Measurements from ENCODE around the gene NPB.

The NPB gene

GRCh38 chr17:81947189-81947588 is 45.2 kb downstream of the NPB start, which contains the start of gene MYADML2:
MYADML2 (minus strand) TSS chr17:81947233; CDS start chr17:81941741, 5,492 bp downstream.
- H3K4me3 ChIP-seq (ENCODE audit: control insufficient read depth, low read depth, low read length), result no peak within 1 kb of the TSS
- TF ChIP-seq CTCF (conservative IDR thresholded peaks at IDR 0.05; ENCODE audit: control insufficient read depth, insufficient read depth, low read depth, low read length), result no peak
- no peak for DNase-seq (ENCODE audit: low read depth)

- no peak for DNase-seq (ENCODE audit: low read depth)
- H3K4me3 ChIP-seq (ENCODE audit: control insufficient read depth, low read depth, low read length), result no peak overlapping the region
- no peak for TF ChIP-seq CTCF (conservative IDR thresholded peaks at IDR 0.05; ENCODE audit: control insufficient read depth, insufficient read depth, low read depth, low read length)
Measured at GRCh38 chr17:81948635-81949378, 46.8 kb downstream of the NPB start.

GRCh38 chr17:81950501-81950900 is 48.5 kb downstream of the NPB start:
- DNase-seq (ENCODE audit: low read depth), result no peak
- no peak for TF ChIP-seq CTCF (conservative IDR thresholded peaks at IDR 0.05; ENCODE audit: control insufficient read depth, insufficient read depth, low read depth, low read length)
- H3K4me3 ChIP-seq (ENCODE audit: control insufficient read depth, low read depth, low read length), result no peak overlapping the region

GRCh38 chr17:81951785-81952684 is 50.0 kb downstream of the NPB start:
- no peak overlapping the region for H3K4me3 ChIP-seq (ENCODE audit: control insufficient read depth, low read depth, low read length)
- no peak for DNase-seq (ENCODE audit: low read depth)
- TF ChIP-seq CTCF (conservative IDR thresholded peaks at IDR 0.05; ENCODE audit: control insufficient read depth, insufficient read depth, low read depth, low read length), result no peak
